ENCODE results near the gene SOX30. TPM values are rescaled to one million over a fixed set of nuclear protein-coding genes. Genes with fewer than 3 reads are reported as not detected.

The SOX30 gene
- total RNA-seq, 1 experiment from 2014 or later, result not detected

GRCh38 chr5:157576678-157577077 lies 75.6 kb downstream of the SOX30 start:
- CTCF ChIA-PET, result interaction anchor here (0.6 kb wide), 1 partner anchor 157 kb away, joined by 3 read pairs; no protein-coding TSS in a partner anchor

More at GRCh38 chr5:157576678-157577077, 75.6 kb downstream of the SOX30 start:
- no peak overlapping the region for H3K27ac Mint-ChIP-seq (ENCODE audit: low read depth, unreplicated experiment)
- no peaks in the 10 kb centered on the region for H3K9me3 Mint-ChIP-seq (ENCODE audit: unreplicated experiment)
- no TSS peak for BruUV-seq (replicated peaks)
- H3K4me3 Mint-ChIP-seq (ENCODE audit: unreplicated experiment), result no peak overlapping the region
- intact Hi-C loops (cut with micrococcal nuclease), result loop anchor here (10.0 kb wide), 2 partner anchors 88 to 138 kb away; no protein-coding TSS in a partner anchor
- no peaks in the 10 kb centered on the region for H3K27me3 Mint-ChIP-seq (ENCODE audit: insufficient read depth, unreplicated experiment)
- no peaks in the 10 kb centered on the region for H3K36me3 Mint-ChIP-seq (ENCODE audit: insufficient read depth, unreplicated experiment)
- no peak for TF ChIP-seq CTCF (IDR thresholded peaks at IDR 0.05; ENCODE audit: unreplicated experiment)
- no peak for DNase-seq (ENCODE audit: unreplicated experiment)
- H3K4me1 Mint-ChIP-seq (ENCODE audit: insufficient read depth, unreplicated experiment), result peaks cover 13% of the 10 kb centered on the region
- POLR2A ChIA-PET, result interaction anchor here (0.6 to 1.0 kb wide), 3 partner anchors 10 to 115 kb away, joined by 3 read pairs; no protein-coding TSS in a partner anchor

Other genes with a start within 250 kb of the SOX30 start
- 0.40 and 0.96 TPM in 2 replicates for gene NIPAL4, start 192.2 kb downstream of the SOX30 start, total RNA-seq (2022)
- 0.47 and 0.96 TPM in 2 replicates for gene ADAM19, start 76.7 kb downstream of the SOX30 start, total RNA-seq (2022)
- gene C5orf52, start 19.1 kb upstream of the SOX30 start, total RNA-seq (2022), result not detected in 2 replicates
- gene THG1L, start 79.0 kb upstream of the SOX30 start, total RNA-seq (2022), result 21.1 and 29.9 TPM in 2 replicates
- 3.4 and 4.5 TPM in 2 replicates for gene LSM11, start 91.3 kb upstream of the SOX30 start, total RNA-seq (2022)
- gene CLINT1, start 206.7 kb upstream of the SOX30 start, total RNA-seq (2022), result 170 and 176 TPM in 2 replicates

Data from MCF 10A (cell line).